H9 (cell line): ENCODE data around the gene IL1RL1. TPM values are rescaled to one million over a fixed set of nuclear protein-coding genes. Genes with fewer than 3 reads are reported as not detected.

Experiments used
- DNase-seq: peaks from one replicate; pipeline ENCODE4 v3.0.0-alpha.2; 2017
- H2AFZ ChIP-seq: one replicate; pipeline ENCODE4 v1.6.1; 2013; ENCODE audit warnings: mild to moderate bottlenecking, low read length, control low read depth, moderate library complexity
- H2AK5ac ChIP-seq: 2 replicates; pipeline ENCODE4 v1.6.1; 2013; ENCODE audit warnings: low read length, control low read depth, mixed read lengths; ENCODE audit not compliant: insufficient read length
- H2BK120ac ChIP-seq: one replicate; pipeline ENCODE4 v1.6.1; 2013; ENCODE audit warnings: low read depth, mild to moderate bottlenecking, low read length, control low read depth, inconsistent platforms; ENCODE audit not compliant: poor library complexity, severe bottlenecking
- H2BK12ac ChIP-seq: 2 replicates; pipeline ENCODE4 v1.6.1; 2013; ENCODE audit warnings: low read length, control low read depth, mixed read lengths, low read depth; ENCODE audit not compliant: insufficient read length
- H2BK15ac ChIP-seq: 2 replicates; pipeline ENCODE4 v1.6.1; 2013; ENCODE audit warnings: low read depth, low read length, control low read depth
- H2BK20ac ChIP-seq: one replicate; pipeline ENCODE4 v1.6.1; 2013; ENCODE audit warnings: low read depth, mild to moderate bottlenecking, low read length, control low read depth, inconsistent platforms; ENCODE audit not compliant: poor library complexity, severe bottlenecking
- H2BK5ac ChIP-seq: 2 replicates; pipeline ENCODE4 v1.6.1; 2013; ENCODE audit warnings: low read length, control low read depth, mixed read lengths; ENCODE audit not compliant: insufficient read length
- H3K14ac ChIP-seq: 2 replicates; pipeline ENCODE4 v1.6.1; 2013; ENCODE audit warnings: low read length, control low read depth; ENCODE audit not compliant: insufficient read depth
- H3K18ac ChIP-seq: 2 replicates; pipeline ENCODE4 v1.6.1; 2013; ENCODE audit warnings: low read depth, mild to moderate bottlenecking, mixed read lengths, low read length, control low read depth; ENCODE audit not compliant: insufficient read length
- H3K23ac ChIP-seq: 2 replicates; pipeline ENCODE4 v1.6.1; 2013; ENCODE audit warnings: low read length, control low read depth, mixed read lengths, low read depth; ENCODE audit not compliant: insufficient read length
- H3K23me2 ChIP-seq: 2 replicates; pipeline ENCODE4 v1.6.1; 2013; ENCODE audit warnings: low read depth, mild to moderate bottlenecking, mixed read lengths, low read length, control low read depth; ENCODE audit not compliant: insufficient read length, poor library complexity, severe bottlenecking
- H3K27ac ChIP-seq: 2 replicates; pipeline ENCODE4 v1.5.1; 2013; ENCODE audit warnings: low read length, control low read depth, mixed read lengths, low read depth; ENCODE audit not compliant: insufficient read length
- H3K27me3 ChIP-seq: 2 replicates; pipeline ENCODE4 v1.6.1; 2013; ENCODE audit warnings: low read length, control low read depth, inconsistent platforms; ENCODE audit not compliant: insufficient read depth
- H3K4ac ChIP-seq: 2 replicates; pipeline ENCODE4 v1.6.1; 2013; ENCODE audit warnings: low read depth, mild to moderate bottlenecking, control low read depth, inconsistent platforms, low read length, moderate library complexity
- H3K4me1 ChIP-seq: 2 replicates; pipeline ENCODE4 v1.6.1; 2013; ENCODE audit warnings: low read length, control low read depth, inconsistent platforms; ENCODE audit not compliant: insufficient read depth
- H3K4me2 ChIP-seq: 2 replicates; pipeline ENCODE4 v1.6.1; 2013; ENCODE audit warnings: low read length, control low read depth, mixed read lengths; ENCODE audit not compliant: insufficient read length, insufficient read depth
- H3K56ac ChIP-seq: 2 replicates; pipeline ENCODE4 v1.6.1; 2013; ENCODE audit warnings: low read depth, mild to moderate bottlenecking, mixed read lengths, low read length, control low read depth; ENCODE audit not compliant: insufficient read length
- H3K79me1 ChIP-seq: 2 replicates; pipeline ENCODE4 v1.6.1; 2013; ENCODE audit warnings: low read depth, mild to moderate bottlenecking, moderate library complexity, low read length, control low read depth, inconsistent platforms; ENCODE audit not compliant: insufficient read depth, poor library complexity, severe bottlenecking
- H3K79me2 ChIP-seq: 2 replicates; pipeline ENCODE4 v1.6.1; 2013; ENCODE audit warnings: low read length, control low read depth, inconsistent platforms; ENCODE audit not compliant: insufficient read depth
- H3K9ac ChIP-seq: 2 replicates; pipeline ENCODE4 v1.6.1; 2013; ENCODE audit warnings: low read length, control low read depth, mixed read lengths; ENCODE audit not compliant: insufficient read length; ENCODE audit errors: extremely low read depth
- H3K9me3 ChIP-seq: one replicate; pipeline ENCODE4 v1.6.1; 2013; ENCODE audit warnings: low read depth, low read length, inconsistent platforms; ENCODE audit not compliant: control insufficient read depth
- H3T11ph ChIP-seq: one replicate; pipeline ENCODE4 v1.6.1; 2013; ENCODE audit warnings: mild to moderate bottlenecking, low read length, control low read depth, inconsistent platforms
- H4K20me1 ChIP-seq: one replicate; pipeline ENCODE4 v1.6.1; 2013; ENCODE audit not compliant: control insufficient read depth, insufficient read length, insufficient read depth
- H4K5ac ChIP-seq: 2 replicates; pipeline ENCODE4 v1.6.1; 2013; ENCODE audit warnings: low read depth, mild to moderate bottlenecking, mixed read lengths, low read length, control low read depth; ENCODE audit not compliant: insufficient read length
- H4K8ac ChIP-seq: replicated peaks from 2 replicates; pipeline ENCODE4 v1.6.1; 2013; ENCODE audit warnings: low read length, control low read depth, mixed read lengths, low read depth; ENCODE audit not compliant: insufficient read length
- H4K91ac ChIP-seq: 2 replicates; pipeline ENCODE4 v1.6.1; 2013; ENCODE audit warnings: low read depth, mild to moderate bottlenecking, moderate library complexity, mixed read lengths, low read length, control low read depth; ENCODE audit not compliant: insufficient read length
- H3K27ac Mint-ChIP-seq, 3 experiments: 2 replicates in 2 of 3; 3 replicates in 1 of 3; pipeline ENCODE4 v1.8.0; 2020 to 2021; ENCODE audit warnings: mixed read lengths in 3 of 3, mild to moderate bottlenecking in 1 of 3, moderate library complexity in 1 of 3
- H3K27me3 Mint-ChIP-seq: 2 replicates; pipeline ENCODE4 v1.8.0; 2021; ENCODE audit warnings: low read depth, mild to moderate bottlenecking, moderate library complexity, mixed read lengths
- H3K36me3 Mint-ChIP-seq, 3 experiments: 2 replicates in 2 of 3; 3 replicates in 1 of 3; pipeline ENCODE4 v1.8.0; 2020 to 2021; ENCODE audit warnings: low read depth in 3 of 3, mixed read lengths in 3 of 3; ENCODE audit not compliant: insufficient read depth in 1 of 3
- H3K4me1 Mint-ChIP-seq, 2 experiments: 2 replicates each; pipeline ENCODE4 v1.8.0; 2020; ENCODE audit warnings: mixed read lengths in 2 of 2
- H3K4me3 Mint-ChIP-seq, 2 experiments: 2 replicates in 1 of 2; 3 replicates in 1 of 2; pipeline ENCODE4 v1.8.0; 2020 to 2021; ENCODE audit warnings: mild to moderate bottlenecking in 2 of 2, mixed read lengths in 2 of 2, moderate library complexity in 1 of 2
- H3K9me3 Mint-ChIP-seq, 2 experiments: 2 replicates in 1 of 2; 3 replicates in 1 of 2; pipeline ENCODE4 v1.8.0; 2020; ENCODE audit warnings: mild to moderate bottlenecking in 2 of 2, mixed read lengths in 2 of 2, moderate library complexity in 1 of 2
- CTCF ChIP-seq: fragments of 200-600 bp; sonication (generic); conservative IDR thresholded peaks from 3 replicates; pipeline ENCODE4 v1.8.0; 2021; ENCODE audit warnings: antibody characterized with exemption, mild to moderate bottlenecking
- WGBS: extraction: QIAGEN DNeasy Blood & Tissue Kit; methylation state at CpG from one replicate; pipeline ENCODE4 v1.1.7; 2013; ENCODE audit warnings: missing lambda C conversion rate, low lambda C conversion rate, mixed read lengths; ENCODE audit not compliant: insufficient read length; ENCODE audit errors: extremely low coverage; 5-methylcytosine and 5-hydroxymethylcytosine counted together
- total RNA-seq: library from RNA; stranded (reverse); gene quantifications from 2 replicates; pipeline ENCODE4 v1.2.1, GENCODE V29; 2021

IL1RL1 gene
- total RNA-seq, 1 experiment from 2014 or later, result not detected

GRCh38 chr2:102386004-102386403, 74.6 kb downstream of the IL1RL1 start:
- no peak overlapping the region for H3K27ac Mint-ChIP-seq
- no peak overlapping the region for H3T11ph ChIP-seq

More at GRCh38 chr2:102386004-102386403, 74.6 kb downstream of the IL1RL1 start:
- H2AK5ac ChIP-seq, result no peak overlapping the region
- no peak for TF ChIP-seq CTCF
- no peak overlapping the region for H4K5ac ChIP-seq
- no peak overlapping the region for H3K4me3 Mint-ChIP-seq
- no peaks in the 10 kb centered on the region for H3K27me3 Mint-ChIP-seq
- peaks cover 0 to 10% (median 3%) of the 10 kb centered on the region in 3 experiments; a peak in 5 of 7 replicates for H3K36me3 Mint-ChIP-seq
- H3K18ac ChIP-seq, result no peak overlapping the region
- no peaks in the 10 kb centered on the region for H3K27me3 ChIP-seq
- H3K23ac ChIP-seq, result no peak overlapping the region
- H4K91ac ChIP-seq, result no peak overlapping the region
- H3K23me2 ChIP-seq, result no peaks in the 10 kb centered on the region
- no peak overlapping the region for H3K4me2 ChIP-seq
- no peak overlapping the region for H4K8ac ChIP-seq
- no peak overlapping the region for H2BK20ac ChIP-seq
- no peak overlapping the region for H2AFZ ChIP-seq
- H2BK12ac ChIP-seq, result no peak overlapping the region
- H4K20me1 ChIP-seq, result no peaks in the 10 kb centered on the region
- WGBS, result no CpG with 5 or more reads among the region's 3 CpGs
- no peak for DNase-seq
- H3K14ac ChIP-seq, result no peak overlapping the region
- no peak overlapping the region for H2BK5ac ChIP-seq
- no peak overlapping the region for H3K27ac ChIP-seq
- H2BK15ac ChIP-seq, result no peak overlapping the region
- H2BK120ac ChIP-seq, result no peak overlapping the region
- H3K79me2 ChIP-seq, result no peaks in the 10 kb centered on the region
- no peak overlapping the region for H3K9ac ChIP-seq
- H3K56ac ChIP-seq, result no peak overlapping the region
- peaks cover 5% of the 10 kb centered on the region for H3K9me3 ChIP-seq
- no peak overlapping the region for H3K4ac ChIP-seq
- no peaks in the 10 kb centered on the region for H3K4me1 Mint-ChIP-seq
- no peaks in the 10 kb centered on the region for H3K4me1 ChIP-seq
- no peaks in the 10 kb centered on the region for H3K79me1 ChIP-seq
- peaks cover 23 to 24% of the 10 kb centered on the region in 2 experiments for H3K9me3 Mint-ChIP-seq
